Myometrial cell (primary cell): ENCODE data around the gene CDH19. TPM values are rescaled to one million over a fixed set of nuclear protein-coding genes. Genes with fewer than 3 reads are reported as not detected.

ENCODE experiments used
- total RNA-seq: library from RNA; depleted of rRNA; stranded (reverse); fragments of >200 nt; gene quantifications from 2 replicates; pipeline ENCODE4 v1.2.3, GENCODE V29; 2015

Gene CDH19
- not detected in 2 replicates for total RNA-seq

GRCh38 chr18:66603941-66604627 is at the start of gene CDH19:
Gene CDH19 (minus strand): TSS chr18:66604090. CDS start chr18:66572204, 31,886 bp downstream.

